Kidney (tissue), 14 donors: ENCODE results near the gene NPC1. TPM values are rescaled to one million over a fixed set of nuclear protein-coding genes. Genes with fewer than 3 reads are reported as not detected.

Source experiments
- DNase-seq, 5 donors: peaks; one replicate each; pipeline ENCODE4 v3.0.0-alpha.2; 2013 to 2020
- FAIRE-seq: peaks from 2 replicates; lab custom pipeline; 2012; peaks lifted over from hg19 to GRCh38; lab: Jason Lieb, UNC
- H3K27ac ChIP-seq, 2 donors: one replicate each; pipeline ENCODE4 v1.7.0; 2013; ENCODE audit warnings: low read depth in 2 of 2, low read length in 2 of 2, inconsistent platforms in 1 of 2
- H3K27me3 ChIP-seq: one replicate; pipeline ENCODE4 v1.7.1; 2013; ENCODE audit warnings: low read length, inconsistent platforms; ENCODE audit not compliant: control insufficient read depth, insufficient read depth
- H3K36me3 ChIP-seq, 3 donors: one replicate each; pipeline versions ENCODE4 v1.7.0 to v1.7.1; 2013; ENCODE audit warnings: low read length in 3 of 3, control low read depth in 1 of 3, inconsistent platforms in 1 of 3; ENCODE audit not compliant: insufficient read depth in 3 of 3, control insufficient read depth in 2 of 3
- H3K4me1 ChIP-seq, 3 donors: one replicate each; pipeline versions ENCODE4 v1.7.0 to v1.7.1; 2013; ENCODE audit warnings: low read length in 3 of 3, inconsistent platforms in 1 of 3, low read depth in 1 of 3; ENCODE audit not compliant: control insufficient read depth in 2 of 3, insufficient read depth in 2 of 3
- H3K4me3 ChIP-seq, 3 donors: one replicate each; pipeline versions ENCODE4 v1.7.0 to v1.8.1; 2013; ENCODE audit warnings: low read length in 3 of 3, control low read depth in 1 of 3, inconsistent platforms in 1 of 3
- H3K9ac ChIP-seq, 3 donors: one replicate each; pipeline versions ENCODE4 v1.7.0 to v1.7.1; 2013; ENCODE audit warnings: low read length in 3 of 3, control low read depth in 1 of 3, inconsistent platforms in 1 of 3
- H3K9me3 ChIP-seq, 3 donors: one replicate each; pipeline versions ENCODE4 v1.7.0 to v1.7.1; 2013; ENCODE audit warnings: low read length in 3 of 3, control low read depth in 1 of 3, inconsistent platforms in 1 of 3; ENCODE audit not compliant: control insufficient read depth in 2 of 3, insufficient read depth in 1 of 3
- intact Hi-C: fragments of 100-400 bp; cut with DNase I; formaldehyde crosslinking; loops from one replicate; pipeline ENCODE4 v1.11.1; 2022
- polyA plus RNA-seq: library from polyadenylated mRNA; stranded (reverse); fragments of 350-450 nt; fragmentation: Illumina TruSeq; extraction: RNeasy Lipid Tissue Mini Kit (QIAGEN cat#74804); gene quantifications from one replicate; pipeline ENCODE4 v1.2.3, GENCODE V29; 2014; ENCODE audit warnings: low read depth, low replicate concordance; ENCODE audit not compliant: insufficient read depth
- total RNA-seq: library from RNA; stranded (reverse); fragmentation: NEBNext Ultra II Directional; extraction: Animal tissue kit (Norgen Biotek cat#: 25700); gene quantifications from one replicate; pipeline ENCODE4 v1.2.1, GENCODE V29; 2021
- TF ChIP-seq, protein P1 (sequence below): IDR thresholded peaks from 3 replicates; pipeline ENCODE4 v1.5.1; 2012; ENCODE audit warnings: mild to moderate bottlenecking, moderate library complexity, borderline replicate concordance; ENCODE audit not compliant: insufficient read depth; ENCODE audit errors: extremely low read depth
- donor health status: control.
- donor health status: control.
- donor health status: control.
- donor health status: control.
- donor health status: control.
- donor health status: DM: yes; HTN: yes; CAD: no.
- donor health status: Normal renal cell carcinoma (clear cell type).

NPC1 gene
- total and polyA plus RNA-seq, 2 donors from 2014 or later = 16.0 to 50.2 TPM

DNA sequence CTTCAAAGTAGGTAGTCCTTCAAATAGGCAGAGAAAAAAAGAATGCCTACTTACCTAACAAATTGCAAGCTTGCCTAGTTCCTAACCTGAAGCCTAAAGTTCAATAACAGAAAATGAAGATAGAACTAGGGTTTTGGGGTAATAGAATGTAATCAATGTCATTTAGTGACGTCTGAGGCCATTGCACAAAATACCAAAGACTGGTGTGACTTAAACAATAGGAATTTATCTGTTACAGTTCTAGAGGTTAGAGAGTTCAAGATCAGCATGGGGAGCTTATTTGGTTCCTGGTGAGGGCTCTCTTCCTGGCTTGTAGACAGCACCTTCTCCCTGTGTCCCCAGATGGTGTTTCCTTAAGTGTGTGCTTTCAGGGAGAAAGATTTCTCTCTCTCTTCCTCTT lies 4.7 kb upstream of the NPC1 start:
- Histone ChIP-seq H3K9me3 (no peaks in the 10 kb centered on the region), H3K27ac (no peak overlapping the region), H3K4me3 (no peak overlapping the region), H3K9ac (no peak overlapping the region), H3K36me3 (no peaks in the 10 kb centered on the region), H3K4me1 (no peaks in the 10 kb centered on the region), H3K27me3 (peaks cover 3% of the 10 kb centered on the region)
- no peak for FAIRE-seq
- DNase-seq = no peak
- intact Hi-C loops = no loop called here
- TF ChIP-seq, protein P1, sequence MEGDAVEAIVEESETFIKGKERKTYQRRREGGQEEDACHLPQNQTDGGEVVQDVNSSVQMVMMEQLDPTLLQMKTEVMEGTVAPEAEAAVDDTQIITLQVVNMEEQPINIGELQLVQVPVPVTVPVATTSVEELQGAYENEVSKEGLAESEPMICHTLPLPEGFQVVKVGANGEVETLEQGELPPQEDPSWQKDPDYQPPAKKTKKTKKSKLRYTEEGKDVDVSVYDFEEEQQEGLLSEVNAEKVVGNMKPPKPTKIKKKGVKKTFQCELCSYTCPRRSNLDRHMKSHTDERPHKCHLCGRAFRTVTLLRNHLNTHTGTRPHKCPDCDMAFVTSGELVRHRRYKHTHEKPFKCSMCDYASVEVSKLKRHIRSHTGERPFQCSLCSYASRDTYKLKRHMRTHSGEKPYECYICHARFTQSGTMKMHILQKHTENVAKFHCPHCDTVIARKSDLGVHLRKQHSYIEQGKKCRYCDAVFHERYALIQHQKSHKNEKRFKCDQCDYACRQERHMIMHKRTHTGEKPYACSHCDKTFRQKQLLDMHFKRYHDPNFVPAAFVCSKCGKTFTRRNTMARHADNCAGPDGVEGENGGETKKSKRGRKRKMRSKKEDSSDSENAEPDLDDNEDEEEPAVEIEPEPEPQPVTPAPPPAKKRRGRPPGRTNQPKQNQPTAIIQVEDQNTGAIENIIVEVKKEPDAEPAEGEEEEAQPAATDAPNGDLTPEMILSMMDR = no peak

DNA sequence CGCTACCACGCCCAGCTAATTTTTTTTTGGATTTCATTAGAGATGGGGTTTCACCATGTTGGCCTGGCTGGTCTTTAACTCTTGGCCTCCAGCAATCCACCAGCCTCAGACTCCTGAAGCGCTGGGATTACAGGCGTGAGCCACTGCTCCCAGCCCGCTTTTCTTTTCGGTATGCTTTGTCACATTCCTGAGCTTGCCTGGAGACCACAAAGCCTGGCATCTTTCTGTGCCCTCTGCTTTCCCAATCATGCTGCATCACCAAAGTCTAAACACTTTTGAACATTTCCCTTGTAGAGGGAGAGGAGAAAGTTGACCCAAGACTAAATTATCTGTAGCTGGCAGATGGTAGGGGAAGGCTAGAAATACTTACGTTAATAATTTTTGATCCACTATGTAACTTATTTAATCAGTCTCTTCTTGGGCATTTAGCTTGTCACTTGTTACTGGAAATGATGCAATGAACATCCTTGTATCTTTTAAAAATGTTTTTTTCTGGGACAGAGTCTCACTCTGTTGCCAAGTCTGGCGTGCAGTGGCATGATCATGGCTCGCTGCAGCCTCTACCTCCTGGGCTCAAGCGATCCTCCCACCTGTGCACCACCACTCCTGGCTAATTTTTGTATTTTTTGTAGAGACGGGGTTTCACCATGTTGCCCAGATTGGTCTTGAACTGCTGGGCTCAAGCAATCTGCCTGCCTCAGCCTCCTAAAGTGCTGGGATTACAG lies 2.7 kb upstream of the NPC1 start:
- DNase-seq (no peak), FAIRE-seq (no peak)
- no peaks in the 10 kb centered on the region for H3K36me3 ChIP-seq
- intact Hi-C loops = no loop called here
- H3K4me1 ChIP-seq = peaks cover 0 to 3% (median 0%) of the 10 kb centered on the region in 3 donors
- H3K9me3 ChIP-seq = no peaks in the 10 kb centered on the region
- H3K27ac ChIP-seq = no peak overlapping the region
- TF ChIP-seq, protein P1 = no peak
- H3K9ac ChIP-seq = no peak overlapping the region
- no peak overlapping the region for H3K4me3 ChIP-seq
- H3K27me3 ChIP-seq = peaks cover 3% of the 10 kb centered on the region

DNA sequence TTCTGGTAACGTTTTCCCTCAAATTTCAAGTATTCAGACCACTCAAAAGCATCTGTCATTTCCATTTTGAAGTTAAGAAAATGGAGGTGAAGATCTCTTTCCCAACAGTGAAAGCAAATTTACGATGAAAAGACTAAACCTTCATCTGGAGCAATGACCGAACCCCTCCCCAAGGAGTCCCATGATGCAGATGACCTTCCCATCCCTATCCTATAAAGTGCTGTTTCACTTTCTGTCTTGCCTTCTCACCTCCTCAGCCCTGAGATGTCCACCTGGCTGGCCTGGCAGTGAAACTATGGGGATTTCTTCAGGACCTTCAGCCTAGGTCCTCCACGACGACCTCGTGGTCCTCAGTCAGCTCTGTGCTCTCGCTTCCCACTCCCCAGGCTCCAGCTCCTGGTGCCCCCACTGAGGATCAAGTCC lies 925 bp upstream of the NPC1 start:
- FAIRE-seq (no peak), DNase-seq (peak in 1 of 5 donors; percentile 53)
- peak overlapping the region; percentile 31 to 81 (median 50) for H3K4me3 ChIP-seq
- H3K9me3 ChIP-seq = no peaks in the 10 kb centered on the region
- intact Hi-C loops = no loop called here
- TF ChIP-seq, protein P1 = no peak
- H3K27ac ChIP-seq = peak overlapping the region in 1 of 2 donors; percentile 100
- H3K9ac ChIP-seq = peak overlapping the region; percentile 22 to 79 (median 44)
- H3K4me1 ChIP-seq = peaks cover 0 to 6% (median 0%) of the 10 kb centered on the region in 3 donors
- peaks cover 3% of the 10 kb centered on the region for H3K27me3 ChIP-seq
- no peaks in the 10 kb centered on the region for H3K36me3 ChIP-seq
